IMR-90 (cell line): ENCODE measurements around the gene FKRP. TPM values are rescaled to one million over a fixed set of nuclear protein-coding genes. Genes with fewer than 3 reads are reported as not detected.
A peak's percentile ranks its signal among the peaks of the same experiment; 100 is the strongest.

Source experiments
- ATAC-seq: fragments of 200-7000 bp; cut with Tn5 transposase; 2 replicates; pipeline ENCODE4 v1.9.1; 2020; ENCODE audit warnings: low read depth, mild to moderate bottlenecking, moderate library complexity
- BruUV-seq: library from RNA; stranded (reverse); fragments of 400-500 nt; replicated peaks from 2 replicates; lab custom pipeline; 2021; lab: Mats Ljungman, UMichigan
- CTCF ChIA-PET: fragments of 300-600 bp; formaldehyde crosslinking; extraction: SDS; loops from one replicate; lab custom pipeline; 2021; ENCODE audit warnings: antibody characterized with exemption; lab: Yijun Ruan, JAX
- POLR2A ChIA-PET: fragments of 300-600 bp; sonication (Branson Sonifier 250); formaldehyde crosslinking; loops from one replicate; lab custom pipeline; 2022; ENCODE audit warnings: antibody characterized with exemption; ENCODE audit not compliant: unreplicated experiment; lab: Charles Lee
- DNase-seq: peaks from one replicate; pipeline ENCODE4 v3.0.0; 2013
- H2AFZ ChIP-seq: replicated peaks from 2 replicates; pipeline ENCODE3; 2013; ENCODE audit warnings: low read length, mild to moderate bottlenecking; ENCODE audit not compliant: poor library complexity
- H2AK5ac ChIP-seq: 2 replicates; pipeline ENCODE4 v1.6.1; 2013; ENCODE audit warnings: low read depth, low read length, inconsistent platforms
- H2AK9ac ChIP-seq: replicated peaks from 2 replicates; pipeline ENCODE3; 2013; ENCODE audit warnings: mild to moderate bottlenecking, low read depth, low read length, moderate library complexity; ENCODE audit not compliant: poor library complexity
- H2BK120ac ChIP-seq: 2 replicates; pipeline ENCODE4 v1.6.1; 2013; ENCODE audit warnings: low read depth, low read length, inconsistent platforms
- H2BK15ac ChIP-seq: 3 replicates; pipeline ENCODE4 v1.6.1; 2013; ENCODE audit warnings: low read depth, low read length, inconsistent platforms
- H2BK20ac ChIP-seq: 2 replicates; pipeline ENCODE4 v1.6.1; 2013; ENCODE audit warnings: low read depth, mild to moderate bottlenecking, inconsistent platforms, low read length, moderate library complexity
- H2BK5ac ChIP-seq: 2 replicates; pipeline ENCODE4 v1.6.1; 2013; ENCODE audit warnings: mild to moderate bottlenecking, low read depth, low read length, inconsistent platforms; ENCODE audit not compliant: poor library complexity, severe bottlenecking
- H3K14ac ChIP-seq: replicated peaks from 2 replicates; pipeline ENCODE4 v1.6.1; 2013; ENCODE audit warnings: low read depth, low read length, inconsistent platforms
- H3K18ac ChIP-seq: 2 replicates; pipeline ENCODE4 v1.6.1; 2013; ENCODE audit warnings: low read depth, low read length, control low read depth
- H3K23ac ChIP-seq: 2 replicates; pipeline ENCODE4 v1.6.1; 2013; ENCODE audit warnings: low read depth, low read length, inconsistent platforms
- H3K27ac ChIP-seq: 2 replicates; pipeline ENCODE4 v1.5.1; 2013; ENCODE audit warnings: mild to moderate bottlenecking, control low read depth, low read length; ENCODE audit not compliant: insufficient read depth
- H3K27me3 ChIP-seq: 2 replicates; pipeline ENCODE4 v1.6.1; 2013; ENCODE audit warnings: low read length; ENCODE audit not compliant: control insufficient read depth, insufficient read depth
- H3K36me3 ChIP-seq: 2 replicates; pipeline ENCODE4 v1.6.1; 2013; ENCODE audit warnings: low read length, mixed read lengths; ENCODE audit not compliant: control insufficient read depth, insufficient read depth
- H3K4ac ChIP-seq: 2 replicates; pipeline ENCODE4 v1.6.1; 2013; ENCODE audit warnings: low read depth, low read length, inconsistent platforms
- H3K4me1 ChIP-seq: 2 replicates; pipeline ENCODE4 v1.6.1; 2013; ENCODE audit warnings: low read length, mixed read lengths; ENCODE audit not compliant: control insufficient read depth, insufficient read depth
- H3K4me2 ChIP-seq: 2 replicates; pipeline ENCODE4 v1.6.1; 2013; ENCODE audit warnings: low read depth, mild to moderate bottlenecking, control low read depth, low read length, moderate library complexity
- H3K4me3 ChIP-seq: 2 replicates; pipeline ENCODE4 v1.5.1; 2013; ENCODE audit warnings: low read depth, mild to moderate bottlenecking, control low read depth, low read length, moderate library complexity; ENCODE audit not compliant: insufficient read depth
- H3K56ac ChIP-seq: 2 replicates; pipeline ENCODE4 v1.6.1; 2013; ENCODE audit warnings: low read length, inconsistent platforms; ENCODE audit not compliant: insufficient read depth; ENCODE audit errors: extremely low read depth
- H3K79me1 ChIP-seq, 2 experiments: 2 replicates each; pipeline ENCODE4 v1.6.1; 2013; ENCODE audit warnings: low read length in 2 of 2, inconsistent platforms in 1 of 2, low read depth in 1 of 2
- H3K9ac ChIP-seq: 2 replicates; pipeline ENCODE4 v1.6.1; 2013; ENCODE audit warnings: low read depth, low read length, control low read depth
- H3K9me1 ChIP-seq: 2 replicates; pipeline ENCODE4 v1.6.1; 2013; ENCODE audit warnings: low read length, inconsistent platforms; ENCODE audit not compliant: insufficient read depth
- H3K9me3 ChIP-seq: 2 replicates; pipeline ENCODE4 v1.6.1; 2013; ENCODE audit warnings: low read length; ENCODE audit not compliant: control insufficient read depth, insufficient read depth
- H4K20me1 ChIP-seq: 2 replicates; pipeline ENCODE4 v1.6.1; 2013; ENCODE audit warnings: low read length, inconsistent platforms; ENCODE audit not compliant: insufficient read depth
- H4K5ac ChIP-seq: 2 replicates; pipeline ENCODE4 v1.6.1; 2013; ENCODE audit warnings: mild to moderate bottlenecking, low read depth, low read length, control low read depth
- H4K8ac ChIP-seq, 2 experiments: 2 replicates each; pipeline ENCODE4 v1.6.1; 2013; ENCODE audit warnings: low read depth in 2 of 2, low read length in 2 of 2, control low read depth in 1 of 2, inconsistent platforms in 1 of 2
- H4K91ac ChIP-seq: 2 replicates; pipeline ENCODE4 v1.6.1; 2013; ENCODE audit warnings: low read depth, low read length, inconsistent platforms; ENCODE audit not compliant: insufficient read depth
- BHLHE40 ChIP-seq: fragments of 150-350 bp; IDR thresholded peaks from 2 replicates; pipeline ENCODE4 v1.6.1; 2016; ENCODE audit warnings: mild to moderate bottlenecking, low read depth, low read length
- ELK1 ChIP-seq: fragments of 150-350 bp; IDR thresholded peaks from 2 replicates; pipeline ENCODE4 v1.6.1; 2016; ENCODE audit warnings: low read depth, mild to moderate bottlenecking, low read length, moderate library complexity, borderline replicate concordance
- MXI1 ChIP-seq: IDR thresholded peaks from 2 replicates; pipeline ENCODE4 v1.6.1; 2012; ENCODE audit warnings: low read depth, mild to moderate bottlenecking, low read length, moderate library complexity, borderline replicate concordance
- RAD21 ChIP-seq: IDR thresholded peaks from 2 replicates; pipeline ENCODE4 v1.6.1; 2012; ENCODE audit warnings: low read length, improper control_type of control experiment
- SMC3 ChIP-seq: fragments of 150-350 bp; IDR thresholded peaks from 2 replicates; pipeline ENCODE4 v1.6.1; 2016; ENCODE audit warnings: low read depth, mild to moderate bottlenecking, antibody characterized with exemption, low read length, moderate library complexity
- WGBS, 2 experiments: methylation state at CpG; one replicate each; pipeline versions ENCODE4 v1.1.5 to v1.1.7; 2013; ENCODE audit warnings: missing lambda C conversion rate in 2 of 2; ENCODE audit not compliant: insufficient read length in 1 of 2; ENCODE audit errors: extremely low coverage in 2 of 2; 5-methylcytosine and 5-hydroxymethylcytosine counted together
- dilution Hi-C: fragments of 300-500 bp; cut with HindIII; formaldehyde crosslinking; loops from one replicate; pipeline ENCODE4 v1.14.3; 2018; ENCODE audit warnings: low sequenced_read_pairs; ENCODE audit not compliant: unreplicated experiment
- in situ Hi-C: fragments of 300-500 bp; cut with MboI; formaldehyde crosslinking; loops from 3 replicates; pipeline ENCODE4 v1.14.3; 2019; ENCODE audit warnings: low sequenced_read_pairs, inconsistent platforms, mixed read lengths
- intact Hi-C: fragments of 100-400 bp; cut with micrococcal nuclease; formaldehyde crosslinking; loops from 2 replicates; pipeline ENCODE4 v1.10.0; 2022
- polyA plus RNA-seq, 3 experiments: library from polyadenylated mRNA; depleted of rRNA; stranded (reverse); fragments of >200 nt; gene quantifications; 2 replicates each; pipeline ENCODE4 v1.2.3, GENCODE V29; 2012; ENCODE audit warnings: low replicate concordance in 1 of 3
- total RNA-seq: library from RNA; depleted of rRNA; stranded (reverse); fragments of >200 nt; gene quantifications from 2 replicates; pipeline ENCODE4 v1.2.3, GENCODE V29; 2012
- TF ChIP-seq, protein P1 (sequence below): fragments of 150-350 bp; IDR thresholded peaks from 2 replicates; pipeline ENCODE4 v1.6.1; 2017; ENCODE audit warnings: mild to moderate bottlenecking, antibody characterized with exemption, low read length, low read depth

Gene FKRP
- total and polyA plus RNA-seq, 2 of the 4 experiments (the other 2 are of a cell fraction) = 6.1 to 25.3 TPM

- H3K56ac ChIP-seq = no peak overlapping the region
- H3K4me2 ChIP-seq = peak overlapping the region; percentile 98; the same call in 1 of the 2 replicates
- DNase-seq (no peak), ATAC-seq (no peak)
- ChIA-PET CTCF (no interaction called here), POLR2A (interaction anchor here (0.6 kb wide), 1 partner anchor 238 kb away, joined by 3 read pairs; no protein-coding TSS in a partner anchor)
- no peak overlapping the region for H2BK120ac ChIP-seq
- in situ Hi-C loops = no loop called here
- H3K9me1 ChIP-seq = peaks cover 25% of the 10 kb centered on the region
- H3K9ac ChIP-seq = no peak overlapping the region
- no peak overlapping the region for H4K5ac ChIP-seq
- no peak overlapping the region for H4K91ac ChIP-seq
- peak overlapping the region; percentile 63; the same call in 1 of the 2 replicates for H2AK5ac ChIP-seq
- no peak overlapping the region for H2BK5ac ChIP-seq
- peaks cover 66% of the 10 kb centered on the region for H4K20me1 ChIP-seq
- H3K4me1 ChIP-seq = peaks cover 16% of the 10 kb centered on the region
- WGBS, 2 experiments = no CpG with 5 or more reads among the region's 12 CpGs
- peak overlapping the region; percentile 84 for H3K23ac ChIP-seq
- dilution Hi-C loops = no loop called here
- no peak overlapping the region for H3K27ac ChIP-seq
- no peak overlapping the region for H2BK20ac ChIP-seq
- H3K14ac ChIP-seq = no peak overlapping the region
- no peak for TF ChIP-seq RAD21
- no peak for TF ChIP-seq ELK1
- TF ChIP-seq BHLHE40 = no peak
- TF ChIP-seq SMC3 = no peak
- no peak for TF ChIP-seq MXI1
- TF ChIP-seq, protein P1, sequence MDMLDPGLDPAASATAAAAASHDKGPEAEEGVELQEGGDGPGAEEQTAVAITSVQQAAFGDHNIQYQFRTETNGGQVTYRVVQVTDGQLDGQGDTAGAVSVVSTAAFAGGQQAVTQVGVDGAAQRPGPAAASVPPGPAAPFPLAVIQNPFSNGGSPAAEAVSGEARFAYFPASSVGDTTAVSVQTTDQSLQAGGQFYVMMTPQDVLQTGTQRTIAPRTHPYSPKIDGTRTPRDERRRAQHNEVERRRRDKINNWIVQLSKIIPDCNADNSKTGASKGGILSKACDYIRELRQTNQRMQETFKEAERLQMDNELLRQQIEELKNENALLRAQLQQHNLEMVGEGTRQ = no peak
- H2AK9ac ChIP-seq = peak overlapping the region; percentile 80
- H3K4me3 ChIP-seq = no peak overlapping the region
- H3K18ac ChIP-seq = no peak overlapping the region
- H4K8ac ChIP-seq = no peak overlapping the region
- no peak overlapping the region for H2AFZ ChIP-seq
- no peak overlapping the region for H2BK15ac ChIP-seq
- peaks cover 13 to 79% of the 10 kb centered on the region in 2 experiments for H3K79me1 ChIP-seq
- no TSS peak for BruUV-seq
- H3K27me3 ChIP-seq = no peaks in the 10 kb centered on the region
- peak overlapping the region; percentile 1; the same call in 1 of the 2 replicates for H3K4ac ChIP-seq
- no peaks in the 10 kb centered on the region for H3K9me3 ChIP-seq
- H3K36me3 ChIP-seq = peaks cover 15% of the 10 kb centered on the region
- intact Hi-C loops = loop anchor here (10.0 kb wide), 1 partner anchor 129 kb away; no protein-coding TSS in a partner anchor
Observed at GRCh38 chr19:46744005-46744691, 1.7 kb upstream of the FKRP start.
